PFSK-1 (cell line): ENCODE data around the gene PIH1D1.

Experiments
- FOXP2 ChIP-seq: optimal IDR thresholded peaks from 2 replicates; pipeline ENCODE3; 2011; ENCODE audit warnings: borderline replicate concordance, control low read depth, inconsistent platforms; ENCODE audit not compliant: insufficient read depth; ENCODE audit errors: extremely low read length, extremely low read depth
- POLR2AphosphoS5 ChIP-seq: IDR thresholded peaks from 2 replicates; pipeline ENCODE4 v1.6.1; 2012; ENCODE audit warnings: low read depth, mild to moderate bottlenecking, control low read depth, low read length, moderate library complexity
- SIN3A ChIP-seq: IDR thresholded peaks from 2 replicates; pipeline ENCODE4 v1.6.1; 2012; ENCODE audit warnings: mild to moderate bottlenecking, low read length, moderate library complexity, borderline replicate concordance; ENCODE audit not compliant: insufficient read depth
- TAF1 ChIP-seq: IDR thresholded peaks from 2 replicates; pipeline ENCODE4 v1.6.1; 2012; ENCODE audit warnings: low read length, control low read depth, borderline replicate concordance; ENCODE audit not compliant: insufficient read depth
- TF ChIP-seq, protein P1 (sequence below), 2 experiments: IDR thresholded peaks; 2 replicates each; pipeline versions ENCODE4 v1.6.1 to v1.8.0; 2011 to 2012; ENCODE audit warnings: low read depth in 2 of 2, low read length in 2 of 2, control low read depth in 1 of 2, inconsistent platforms in 1 of 2, mild to moderate bottlenecking in 1 of 2, moderate library complexity in 1 of 2; ENCODE audit not compliant: insufficient read depth in 1 of 2

PIH1D1 gene

DNA sequence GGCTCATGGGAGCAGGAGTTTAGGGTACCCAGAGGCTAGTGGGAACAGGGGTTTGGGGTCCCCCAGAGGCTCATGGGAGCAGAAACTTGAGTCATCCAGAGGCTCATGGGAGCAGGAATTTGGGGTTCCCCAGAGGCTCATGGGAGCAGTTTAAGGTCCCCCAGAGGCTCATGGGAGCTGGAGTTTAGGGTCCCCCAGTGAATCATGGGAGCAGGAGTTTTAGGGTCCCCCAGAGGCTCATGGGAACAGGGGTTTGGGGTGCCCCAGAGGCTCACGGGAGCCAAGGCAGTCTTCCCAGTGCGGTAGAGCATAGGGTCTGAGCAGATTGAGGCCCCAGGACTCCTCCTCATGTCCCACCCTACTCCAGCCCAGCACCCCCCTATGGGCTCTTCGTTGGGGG, 13.8 kb upstream of the PIH1D1 start:
- TF ChIP-seq TAF1: no peak
- TF ChIP-seq, protein P1, sequence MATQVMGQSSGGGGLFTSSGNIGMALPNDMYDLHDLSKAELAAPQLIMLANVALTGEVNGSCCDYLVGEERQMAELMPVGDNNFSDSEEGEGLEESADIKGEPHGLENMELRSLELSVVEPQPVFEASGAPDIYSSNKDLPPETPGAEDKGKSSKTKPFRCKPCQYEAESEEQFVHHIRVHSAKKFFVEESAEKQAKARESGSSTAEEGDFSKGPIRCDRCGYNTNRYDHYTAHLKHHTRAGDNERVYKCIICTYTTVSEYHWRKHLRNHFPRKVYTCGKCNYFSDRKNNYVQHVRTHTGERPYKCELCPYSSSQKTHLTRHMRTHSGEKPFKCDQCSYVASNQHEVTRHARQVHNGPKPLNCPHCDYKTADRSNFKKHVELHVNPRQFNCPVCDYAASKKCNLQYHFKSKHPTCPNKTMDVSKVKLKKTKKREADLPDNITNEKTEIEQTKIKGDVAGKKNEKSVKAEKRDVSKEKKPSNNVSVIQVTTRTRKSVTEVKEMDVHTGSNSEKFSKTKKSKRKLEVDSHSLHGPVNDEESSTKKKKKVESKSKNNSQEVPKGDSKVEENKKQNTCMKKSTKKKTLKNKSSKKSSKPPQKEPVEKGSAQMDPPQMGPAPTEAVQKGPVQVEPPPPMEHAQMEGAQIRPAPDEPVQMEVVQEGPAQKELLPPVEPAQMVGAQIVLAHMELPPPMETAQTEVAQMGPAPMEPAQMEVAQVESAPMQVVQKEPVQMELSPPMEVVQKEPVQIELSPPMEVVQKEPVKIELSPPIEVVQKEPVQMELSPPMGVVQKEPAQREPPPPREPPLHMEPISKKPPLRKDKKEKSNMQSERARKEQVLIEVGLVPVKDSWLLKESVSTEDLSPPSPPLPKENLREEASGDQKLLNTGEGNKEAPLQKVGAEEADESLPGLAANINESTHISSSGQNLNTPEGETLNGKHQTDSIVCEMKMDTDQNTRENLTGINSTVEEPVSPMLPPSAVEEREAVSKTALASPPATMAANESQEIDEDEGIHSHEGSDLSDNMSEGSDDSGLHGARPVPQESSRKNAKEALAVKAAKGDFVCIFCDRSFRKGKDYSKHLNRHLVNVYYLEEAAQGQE (IDR thresholded peaks at IDR 0.05; ENCODE audit: insufficient read depth in 1 of 2, low read depth in 2 of 2, low read length in 2 of 2): no peak
- TF ChIP-seq FOXP2: no peak
- TF ChIP-seq POLR2AphosphoS5: no peak
- TF ChIP-seq SIN3A: no peak

GRCh38 chr19:49463960-49464740, 12.5 kb upstream of the PIH1D1 start:
- TF ChIP-seq, protein P1 (IDR thresholded peaks at IDR 0.05; ENCODE audit: insufficient read depth in 1 of 2, low read depth in 2 of 2, low read length in 2 of 2): no peak
- TF ChIP-seq POLR2AphosphoS5 (no peak), FOXP2 (no peak), TAF1 (no peak)

- no peak for TF ChIP-seq FOXP2
- TF ChIP-seq SIN3A: no peak
- TF ChIP-seq POLR2AphosphoS5: no peak
- no peak for TF ChIP-seq TAF1
- TF ChIP-seq, protein P1 (IDR thresholded peaks at IDR 0.05; ENCODE audit: insufficient read depth in 1 of 2, low read depth in 2 of 2, low read length in 2 of 2): no peak
Measured at GRCh38 chr19:49462492-49462891, 10.9 kb upstream of the PIH1D1 start.

DNA sequence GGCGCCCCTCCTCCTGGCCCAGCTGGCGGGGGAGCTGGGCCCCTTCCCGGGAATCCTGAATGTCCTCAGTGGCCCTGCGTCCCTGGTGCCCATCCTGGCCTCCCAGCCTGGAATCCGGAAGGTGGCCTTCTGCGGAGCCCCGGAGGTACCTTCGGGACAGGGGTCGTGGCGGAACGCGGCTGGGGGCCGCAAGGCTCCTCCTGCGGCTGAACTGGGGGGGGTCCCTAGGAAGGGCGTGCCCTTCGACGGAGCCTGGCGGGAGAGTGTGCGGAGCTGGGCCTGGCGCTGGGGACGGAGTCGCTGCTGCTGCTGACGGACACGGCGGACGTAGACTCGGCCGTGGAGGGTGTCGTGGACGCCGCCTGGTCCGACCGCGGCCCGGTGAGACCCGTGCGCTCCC, 10.0 kb upstream of the PIH1D1 start:
- TF ChIP-seq TAF1: no peak
- no peak for TF ChIP-seq POLR2AphosphoS5
- no peak for TF ChIP-seq FOXP2

- TF ChIP-seq FOXP2 (no peak), POLR2AphosphoS5 (no peak), TAF1 (no peak), SIN3A (no peak)
- TF ChIP-seq, protein P1 (IDR thresholded peaks at IDR 0.05; ENCODE audit: insufficient read depth in 1 of 2, low read depth in 2 of 2, low read length in 2 of 2): no peak
Measured at GRCh38 chr19:49459388-49459787, 7.8 kb upstream of the PIH1D1 start.
